Body of pancreas (tissue), 4 donors: Measurements from ENCODE around the gene SMIM27. TPM values are rescaled to one million over a fixed set of nuclear protein-coding genes. Genes with fewer than 3 reads are reported as not detected.

Source experiments
- ATAC-seq: fragments of 150-250 bp; one replicate; pipeline ENCODE4 v1.9.1; 2016
- DNase-seq, 4 donors: peaks; one replicate each; pipeline ENCODE4 v3.0.0-alpha.2; 2019
- H3K27ac ChIP-seq, 4 donors: fragments of 200-600 bp; sonication (generic); 1 replicate in 3 of 4; 2 replicates in 1 of 4; pipeline versions ENCODE4 v1.5.1 to v1.6.1; 2016 to 2019; ENCODE audit warnings: mild to moderate bottlenecking in 1 of 4, mixed read lengths in 1 of 4, moderate library complexity in 1 of 4
- H3K27me3 ChIP-seq, 2 donors: fragments of 200-600 bp; sonication (generic); one replicate each; pipeline ENCODE4 v1.6.0; 2016; ENCODE audit warnings: mild to moderate bottlenecking in 1 of 2
- H3K36me3 ChIP-seq, 2 donors: fragments of 200-600 bp; sonication (generic); replicated peaks in 1 of 2; 2 replicates each; pipeline ENCODE4 v1.5.1; 2016; ENCODE audit warnings: low read depth in 2 of 2; ENCODE audit not compliant: insufficient read depth in 1 of 2
- H3K4me1 ChIP-seq: fragments of 200-600 bp; sonication (generic); one replicate; pipeline ENCODE4 v1.6.0; 2016
- H3K4me3 ChIP-seq, 2 donors: fragments of 200-600 bp; sonication (generic); 1 replicate in 1 of 2; 2 replicates in 1 of 2; pipeline ENCODE4 v1.5.1; 2016 to 2019
- H3K9me3 ChIP-seq, 3 donors: fragments of 200-600 bp; sonication (generic); 1 replicate in 2 of 3; 2 replicates in 1 of 3; pipeline ENCODE4 v1.5.1; 2016
- POLR2A ChIP-seq, 3 donors: fragments of 450-650 bp; IDR thresholded peaks; one replicate each; pipeline ENCODE4 v1.6.1; 2016; ENCODE audit warnings: antibody characterized with exemption in 3 of 3, mild to moderate bottlenecking in 2 of 3
- WGBS, 2 donors: methylation state at CpG; one replicate each; pipeline ENCODE4 v1.1.5; 2017; 5-methylcytosine and 5-hydroxymethylcytosine counted together
- intact Hi-C: fragments of 100-400 bp; cut with DNase I; formaldehyde crosslinking; loops from one replicate; pipeline ENCODE4 v1.15.1; 2023
- total RNA-seq, 2 donors: library from RNA; depleted of rRNA; stranded (reverse); fragments of >200 nt; gene quantifications; one replicate each; pipeline ENCODE4 v1.1.0, GENCODE V29; 2016
- TF ChIP-seq, protein P1 (sequence below), 7 experiments: fragments of 450-650 bp in 4 of 7; fragments of 200-600 bp in 3 of 7; sonication (generic) in 3 of 7; IDR thresholded peaks; one replicate each; pipeline ENCODE4 v1.5.1; 2016 to 2019; ENCODE audit warnings: antibody characterized with exemption in 7 of 7

Gene SMIM27
- total RNA-seq, 2 donors from 2014 or later: 0.52 TPM; not detected in 1

DNA sequence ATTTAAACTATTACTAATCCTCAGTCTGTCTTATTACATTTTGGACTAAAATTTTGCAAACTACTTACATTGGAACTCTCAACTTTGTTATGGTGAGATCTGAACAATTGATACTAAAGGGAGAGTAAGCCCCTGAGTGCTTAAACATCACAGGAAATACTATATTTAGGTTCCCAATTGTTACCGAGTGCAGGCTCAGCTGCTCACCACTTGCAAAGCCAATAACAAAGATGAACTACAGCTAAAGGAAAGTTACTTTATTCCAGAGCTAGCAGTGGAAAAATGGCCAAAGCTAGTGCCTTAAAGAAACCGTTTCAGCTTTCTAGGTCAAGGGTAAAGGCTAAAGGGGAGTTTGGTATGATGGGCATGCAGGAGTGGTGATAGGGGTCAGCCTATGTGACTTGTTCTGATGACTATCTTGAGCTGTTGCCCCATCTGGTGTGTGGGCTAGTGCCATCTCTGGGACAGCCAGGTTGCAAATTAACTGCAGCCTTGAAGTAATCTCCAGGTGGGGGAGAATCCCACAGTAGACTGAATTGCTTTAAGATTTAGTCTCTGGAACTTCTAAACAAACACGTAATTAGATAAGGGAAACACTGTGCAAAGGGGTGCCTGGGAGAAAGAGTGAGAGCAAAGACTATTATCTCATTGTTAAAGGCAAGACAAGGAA lies 28.6 kb downstream of the SMIM27 start:
- H3K36me3 ChIP-seq: no peaks in the 10 kb centered on the region
- TF ChIP-seq, protein P1, sequence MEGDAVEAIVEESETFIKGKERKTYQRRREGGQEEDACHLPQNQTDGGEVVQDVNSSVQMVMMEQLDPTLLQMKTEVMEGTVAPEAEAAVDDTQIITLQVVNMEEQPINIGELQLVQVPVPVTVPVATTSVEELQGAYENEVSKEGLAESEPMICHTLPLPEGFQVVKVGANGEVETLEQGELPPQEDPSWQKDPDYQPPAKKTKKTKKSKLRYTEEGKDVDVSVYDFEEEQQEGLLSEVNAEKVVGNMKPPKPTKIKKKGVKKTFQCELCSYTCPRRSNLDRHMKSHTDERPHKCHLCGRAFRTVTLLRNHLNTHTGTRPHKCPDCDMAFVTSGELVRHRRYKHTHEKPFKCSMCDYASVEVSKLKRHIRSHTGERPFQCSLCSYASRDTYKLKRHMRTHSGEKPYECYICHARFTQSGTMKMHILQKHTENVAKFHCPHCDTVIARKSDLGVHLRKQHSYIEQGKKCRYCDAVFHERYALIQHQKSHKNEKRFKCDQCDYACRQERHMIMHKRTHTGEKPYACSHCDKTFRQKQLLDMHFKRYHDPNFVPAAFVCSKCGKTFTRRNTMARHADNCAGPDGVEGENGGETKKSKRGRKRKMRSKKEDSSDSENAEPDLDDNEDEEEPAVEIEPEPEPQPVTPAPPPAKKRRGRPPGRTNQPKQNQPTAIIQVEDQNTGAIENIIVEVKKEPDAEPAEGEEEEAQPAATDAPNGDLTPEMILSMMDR (IDR thresholded peaks at IDR 0.05): no peak
- TF ChIP-seq POLR2A (IDR thresholded peaks at IDR 0.05): no peak
- intact Hi-C loops: loop anchor here (5.0 to 10.0 kb wide), 3 partner anchors 146 to 394 kb away; no protein-coding TSS in a partner anchor
- no peak for ATAC-seq
- H3K4me1 ChIP-seq: no peaks in the 10 kb centered on the region
- H3K9me3 ChIP-seq: no peaks in the 10 kb centered on the region
- no peaks in the 10 kb centered on the region for H3K27me3 ChIP-seq
- WGBS, 2 donors: 11 to 14% methylated on average over 3 of the region's 3 CpGs
- H3K4me3 ChIP-seq: no peak overlapping the region
- no peak for DNase-seq
- H3K27ac ChIP-seq: no peak overlapping the region

DNA sequence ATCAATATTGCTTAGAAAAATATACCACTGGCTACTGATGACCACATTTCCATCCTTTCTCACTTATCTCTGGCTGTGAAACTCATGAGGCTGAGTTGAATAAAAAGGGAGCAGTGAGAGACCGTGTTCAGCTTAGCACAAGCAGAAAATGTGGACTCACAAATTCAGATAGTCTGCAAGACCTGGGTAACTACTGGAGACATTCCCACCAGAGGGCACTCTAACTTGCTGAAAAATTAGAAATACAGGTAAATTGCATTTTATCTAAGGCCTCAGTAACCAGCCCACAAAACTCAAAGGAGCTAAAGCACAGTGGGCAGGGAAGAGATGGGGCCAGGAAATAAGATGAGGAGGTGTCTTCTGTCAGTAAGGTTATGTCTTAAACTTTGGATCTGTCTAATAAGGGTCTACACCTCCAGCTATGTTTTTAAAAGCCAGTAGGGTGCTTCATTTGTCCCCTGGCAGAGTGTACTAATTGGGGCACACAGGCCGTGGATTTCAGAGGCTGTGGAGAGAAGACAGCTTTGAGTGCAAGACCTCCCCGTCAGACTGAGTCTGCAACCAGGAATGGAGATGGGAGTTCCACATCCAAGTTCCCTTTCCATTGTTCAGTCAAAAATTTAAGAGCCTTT lies 29.5 kb downstream of the SMIM27 start:
- Histone ChIP-seq H3K27ac (no peak overlapping the region), H3K9me3 (no peaks in the 10 kb centered on the region), H3K4me3 (no peak overlapping the region), H3K27me3 (no peaks in the 10 kb centered on the region), H3K36me3 (no peaks in the 10 kb centered on the region), H3K4me1 (no peaks in the 10 kb centered on the region)
- 18 to 20% methylated on average over 3 of the region's 3 CpGs for WGBS, 2 donors
- intact Hi-C loops: loop anchor here (5.0 to 10.0 kb wide), 3 partner anchors 147 to 393 kb away; no protein-coding TSS in a partner anchor
- TF ChIP-seq, protein P1 (IDR thresholded peaks at IDR 0.05): peak; percentile 46 to 53 (median 50)
- TF ChIP-seq POLR2A (IDR thresholded peaks at IDR 0.05): no peak
- DNase-seq (peak; percentile 31 to 60 (median 42)), ATAC-seq (peak; percentile 45)

DNA sequence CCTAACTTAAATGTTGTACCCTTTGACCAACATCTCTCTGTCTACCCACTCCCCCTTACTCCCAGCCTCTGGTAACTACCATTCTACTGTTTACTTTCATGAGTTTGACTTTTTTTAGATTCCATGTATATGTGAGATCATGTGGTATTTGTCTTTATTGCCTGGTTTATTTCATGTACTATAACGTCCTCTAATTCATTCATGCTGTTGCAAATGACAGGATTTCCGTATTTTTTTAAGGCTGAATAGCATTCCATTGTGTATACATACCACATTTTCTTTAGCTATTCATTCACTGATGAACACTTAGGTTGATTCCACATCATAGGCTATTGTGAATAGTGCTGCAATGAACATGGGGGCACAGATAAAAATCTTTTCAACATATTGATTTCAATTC lies 32.7 kb downstream of the SMIM27 start:
- no peak for TF ChIP-seq POLR2A (IDR thresholded peaks at IDR 0.05)
- TF ChIP-seq, protein P1 (IDR thresholded peaks at IDR 0.05): no peak
- ATAC-seq (no peak), DNase-seq (no peak)
- H3K9me3 ChIP-seq: no peaks in the 10 kb centered on the region
- no peak overlapping the region for H3K4me3 ChIP-seq
- 15 to 16% methylated on average over 2 of the region's 2 CpGs for WGBS, 2 donors
- no peaks in the 10 kb centered on the region for H3K27me3 ChIP-seq
- no peak overlapping the region for H3K27ac ChIP-seq
- intact Hi-C loops: loop anchor here (5.0 to 10.0 kb wide), 3 partner anchors 150 to 390 kb away; no protein-coding TSS in a partner anchor
- H3K36me3 ChIP-seq: no peaks in the 10 kb centered on the region
- H3K4me1 ChIP-seq: no peaks in the 10 kb centered on the region

DNA sequence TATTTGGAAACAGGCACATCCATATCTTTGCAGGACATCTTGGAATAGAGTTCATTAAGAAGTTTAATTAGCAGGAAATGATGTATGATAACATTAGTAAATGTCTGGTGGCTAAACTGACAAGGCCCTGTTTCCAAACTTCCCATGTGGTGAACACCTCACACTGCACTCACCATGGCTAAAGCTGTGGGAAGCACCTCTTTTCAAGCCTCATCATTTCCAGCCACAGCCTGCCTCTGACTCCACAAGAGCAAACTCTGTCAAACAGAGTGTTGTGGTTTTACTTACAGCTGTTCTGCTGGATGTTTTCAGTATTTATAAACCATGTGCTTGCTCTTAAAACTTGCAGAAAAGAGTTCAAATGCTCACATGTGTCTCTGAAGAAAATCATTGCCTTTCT lies 35.8 kb downstream of the SMIM27 start:
- H3K4me3 ChIP-seq: no peak overlapping the region
- no peaks in the 10 kb centered on the region for H3K4me1 ChIP-seq
- no peaks in the 10 kb centered on the region for H3K27me3 ChIP-seq
- intact Hi-C loops: loop anchor here (10.0 kb wide), 2 partner anchors 153 to 387 kb away; no protein-coding TSS in a partner anchor
- DNase-seq (no peak), ATAC-seq (no peak)
- no peak overlapping the region for H3K27ac ChIP-seq
- no peaks in the 10 kb centered on the region for H3K9me3 ChIP-seq
- H3K36me3 ChIP-seq: no peaks in the 10 kb centered on the region
- TF ChIP-seq, protein P1 (IDR thresholded peaks at IDR 0.05): no peak
- TF ChIP-seq POLR2A (IDR thresholded peaks at IDR 0.05): no peak
